NB4 (cell line): ENCODE measurements around the gene ERBIN.
"Not testable (repeated sequence)": the region's sequence is repeated elsewhere in the genome, so short reads cannot be mapped to it uniquely, and the experiment has no call there.

Experiments
- CTCF ChIP-seq: IDR thresholded peaks from one replicate; pipeline ENCODE4 v1.5.1; 2012; ENCODE audit warnings: low read depth, low read length
- MYC ChIP-seq: IDR thresholded peaks from 2 replicates; pipeline ENCODE4 v1.6.1; 2011; ENCODE audit warnings: low read depth, low read length
- POLR2A ChIP-seq: IDR thresholded peaks from 2 replicates; pipeline ENCODE4 v1.6.1; 2011; ENCODE audit warnings: mild to moderate bottlenecking; ENCODE audit not compliant: insufficient read length; ENCODE audit errors: extremely low read depth

GRCh38 chr5:65972896-65973295 is 46.5 kb downstream of the ERBIN start:
- TF ChIP-seq CTCF, POLR2A, MYC: not testable (repeated sequence)
